MM.1S (cell line): ENCODE data around the gene SLC16A7.

ENCODE experiments used
- DNase-seq: peaks from one replicate; pipeline ENCODE4 v3.0.0-alpha.2; 2015
- H2AFZ ChIP-seq: fragments of 300-600 bp; sonication (generic); 2 replicates; pipeline ENCODE4 v1.6.0; 2016; ENCODE audit warnings: antibody characterized with exemption, low read length
- H3F3A ChIP-seq: fragments of 300-600 bp; sonication (generic); 2 replicates; pipeline ENCODE4 v1.6.1; 2016; ENCODE audit warnings: mild to moderate bottlenecking, antibody characterized with exemption, low read length, moderate library complexity, mixed read lengths; ENCODE audit not compliant: insufficient read depth
- H3K27ac ChIP-seq: fragments of 300-600 bp; sonication (generic); 2 replicates; pipeline ENCODE4 v1.5.1; 2016; ENCODE audit warnings: mild to moderate bottlenecking, low read length
- H3K27me3 ChIP-seq: fragments of 300-600 bp; sonication (generic); replicated peaks from 2 replicates; pipeline ENCODE4 v1.6.0; 2016; ENCODE audit warnings: low read length; ENCODE audit not compliant: insufficient read depth
- H3K36me3 ChIP-seq: fragments of 300-600 bp; sonication (generic); replicated peaks from 2 replicates; pipeline ENCODE4 v1.6.1; 2016; ENCODE audit warnings: mild to moderate bottlenecking, low read length, mixed read lengths; ENCODE audit not compliant: insufficient read depth
- H3K4me1 ChIP-seq: fragments of 300-600 bp; sonication (generic); 2 replicates; pipeline ENCODE4 v1.6.1; 2016; ENCODE audit warnings: low read length, mixed read lengths
- H3K4me2 ChIP-seq: fragments of 300-600 bp; sonication (generic); 2 replicates; pipeline ENCODE4 v1.6.0; 2016; ENCODE audit warnings: low read depth, low read length
- H3K4me3 ChIP-seq: fragments of 300-600 bp; sonication (generic); 2 replicates; pipeline ENCODE4 v1.5.1; 2016; ENCODE audit warnings: low read length, mixed read lengths
- H3K79me2 ChIP-seq: fragments of 300-600 bp; sonication (generic); 2 replicates; pipeline ENCODE4 v1.6.1; 2016; ENCODE audit warnings: mixed run types, low read length, mixed read lengths
- H3K9ac ChIP-seq: fragments of 300-600 bp; sonication (generic); 2 replicates; pipeline ENCODE4 v1.6.1; 2016; ENCODE audit warnings: low read length, mixed read lengths
- H3K9me2 ChIP-seq: fragments of 300-600 bp; sonication (generic); replicated peaks from 2 replicates; pipeline ENCODE4 v1.6.1; 2016; ENCODE audit warnings: mild to moderate bottlenecking, low read length, mixed read lengths; ENCODE audit not compliant: insufficient read depth
- H3K9me3 ChIP-seq: fragments of 300-600 bp; sonication (generic); replicated peaks from 2 replicates; pipeline ENCODE4 v1.6.1; 2016; ENCODE audit warnings: mild to moderate bottlenecking, low read length, mixed read lengths; ENCODE audit not compliant: insufficient read depth
- H4K20me1 ChIP-seq: fragments of 300-600 bp; sonication (generic); 2 replicates; pipeline ENCODE4 v1.6.1; 2016; ENCODE audit warnings: mild to moderate bottlenecking, low read length, moderate library complexity, mixed read lengths; ENCODE audit not compliant: insufficient read depth
- CTCF ChIP-seq: fragments of 300-600 bp; sonication (generic); IDR thresholded peaks from 2 replicates; pipeline ENCODE4 v1.5.1; 2016; ENCODE audit warnings: antibody characterized with exemption, low read length, mixed read lengths
- EZH2 ChIP-seq: fragments of 300-600 bp; sonication (generic); optimal IDR thresholded peaks from 2 replicates; pipeline ENCODE3; 2017; ENCODE audit warnings: low read depth, mild to moderate bottlenecking, antibody characterized with exemption, low read length, mixed read lengths
- EZH2phosphoT487 ChIP-seq: fragments of 300-600 bp; sonication (generic); IDR thresholded peaks from 2 replicates; pipeline ENCODE4 v1.6.1; 2018; ENCODE audit warnings: antibody characterized with exemption, low read length

Gene SLC16A7

GRCh38 chr12:59620326-59620725, 24.5 kb downstream of the SLC16A7 start:
- Histone ChIP-seq H3K4me1 (no peaks in the 10 kb centered on the region), H3K9me2 (no peaks in the 10 kb centered on the region), H4K20me1 (no peaks in the 10 kb centered on the region), H3F3A (no peaks in the 10 kb centered on the region), H3K4me3 (no peak overlapping the region), H3K4me2 (no peak overlapping the region), H3K9ac (no peak overlapping the region), H2AFZ (no peak overlapping the region), H3K27me3 (no peaks in the 10 kb centered on the region), H3K79me2 (no peaks in the 10 kb centered on the region), H3K27ac (no peak overlapping the region), H3K36me3 (no peaks in the 10 kb centered on the region), H3K9me3 (no peaks in the 10 kb centered on the region)
- no peak for DNase-seq
- TF ChIP-seq CTCF (no peak), EZH2phosphoT487 (no peak), EZH2 (no peak)

- Histone ChIP-seq H4K20me1 (no peaks in the 10 kb centered on the region), H3K79me2 (no peaks in the 10 kb centered on the region), H3K9me2 (no peaks in the 10 kb centered on the region), H3K4me1 (no peaks in the 10 kb centered on the region), H3K4me3 (no peak overlapping the region), H3F3A (no peaks in the 10 kb centered on the region), H3K9ac (no peak overlapping the region), H2AFZ (no peak overlapping the region), H3K27me3 (no peaks in the 10 kb centered on the region), H3K27ac (no peak overlapping the region), H3K4me2 (no peak overlapping the region), H3K36me3 (no peaks in the 10 kb centered on the region), H3K9me3 (no peaks in the 10 kb centered on the region)
- TF ChIP-seq CTCF (no peak), EZH2phosphoT487 (no peak), EZH2 (no peak)
- no peak for DNase-seq
Measured at GRCh38 chr12:59624732-59625460, 29.1 kb downstream of the SLC16A7 start.

GRCh38 chr12:59626382-59626781, 30.6 kb downstream of the SLC16A7 start:
- no peak overlapping the region for H3K4me3 ChIP-seq

More at GRCh38 chr12:59626382-59626781, 30.6 kb downstream of the SLC16A7 start:
- H4K20me1 ChIP-seq = no peaks in the 10 kb centered on the region
- H2AFZ ChIP-seq = no peak overlapping the region
- H3K27me3 ChIP-seq = no peaks in the 10 kb centered on the region
- no peak overlapping the region for H3K4me2 ChIP-seq
- H3K9me3 ChIP-seq = no peaks in the 10 kb centered on the region
- H3F3A ChIP-seq = no peaks in the 10 kb centered on the region
- no peak overlapping the region for H3K9ac ChIP-seq
- DNase-seq = no peak
- no peaks in the 10 kb centered on the region for H3K79me2 ChIP-seq
- no peaks in the 10 kb centered on the region for H3K9me2 ChIP-seq
- no peaks in the 10 kb centered on the region for H3K36me3 ChIP-seq
- no peak overlapping the region for H3K27ac ChIP-seq
- TF ChIP-seq EZH2phosphoT487 = no peak
- no peak for TF ChIP-seq EZH2
- no peak for TF ChIP-seq CTCF
- no peaks in the 10 kb centered on the region for H3K4me1 ChIP-seq
